Spleen (tissue), 11 donors: ENCODE data around the gene WDR88. TPM values are rescaled to one million over a fixed set of nuclear protein-coding genes. Genes with fewer than 3 reads are reported as not detected.
A peak's percentile ranks its signal among the peaks of the same experiment; 100 is the strongest.

Source experiments
- DNase-seq: peaks from one replicate; pipeline ENCODE4 v3.0.0-alpha.2; 2020
- H3K27ac ChIP-seq, 8 donors: fragments of 200-600 bp; sonication (generic) in 7 of 8; 1 replicate in 4 of 8; 2 replicates in 4 of 8; pipeline versions ENCODE4 v1.5.0 to v1.8.0; 2016 to 2021; ENCODE audit warnings: inconsistent platforms in 4 of 8, mild to moderate bottlenecking in 4 of 8, moderate library complexity in 1 of 8
- H3K27me3 ChIP-seq, 7 donors: fragments of 200-600 bp; sonication (generic) in 6 of 7; replicated peaks in 1 of 7; 1 replicate in 4 of 7; 2 replicates in 3 of 7; pipeline versions ENCODE4 v1.5.0 to v1.8.0; 2016 to 2021; ENCODE audit warnings: inconsistent platforms in 3 of 7, mild to moderate bottlenecking in 1 of 7
- H3K36me3 ChIP-seq, 6 donors: fragments of 200-600 bp; sonication (generic) in 5 of 6; 1 replicate in 4 of 6; 2 replicates in 2 of 6; pipeline versions ENCODE4 v1.5.0 to v1.8.0; 2016 to 2021; ENCODE audit warnings: inconsistent platforms in 2 of 6
- H3K4me1 ChIP-seq, 6 donors: fragments of 200-600 bp; sonication (generic) in 5 of 6; 1 replicate in 3 of 6; 2 replicates in 3 of 6; pipeline versions ENCODE4 v1.5.0 to v1.8.0; 2016 to 2021; ENCODE audit warnings: inconsistent platforms in 3 of 6
- H3K4me3 ChIP-seq, 8 donors: fragments of 200-600 bp; sonication (generic) in 7 of 8; 1 replicate in 4 of 8; 2 replicates in 4 of 8; pipeline versions ENCODE4 v1.5.0 to v1.8.0; 2016 to 2021; ENCODE audit warnings: inconsistent platforms in 4 of 8, mild to moderate bottlenecking in 4 of 8, moderate library complexity in 2 of 8
- H3K9me3 ChIP-seq, 8 donors: fragments of 200-600 bp; sonication (generic) in 7 of 8; 1 replicate in 4 of 8; 2 replicates in 4 of 8; pipeline versions ENCODE4 v1.5.0 to v1.8.0; 2016 to 2021; ENCODE audit warnings: inconsistent platforms in 4 of 8
- CTCF ChIP-seq, 11 experiments: fragments of 200-600 bp in 7 of 11; fragments of 450-650 bp in 4 of 11; sonication (generic) in 4 of 11; IDR thresholded peaks in 8 of 11; conservative IDR thresholded peaks in 3 of 11; 1 replicate in 7 of 11; 2 replicates in 4 of 11; pipeline versions ENCODE4 v1.4.0 to v1.8.0; 2016 to 2021; ENCODE audit warnings: antibody characterized with exemption in 11 of 11, inconsistent platforms in 4 of 11, mild to moderate bottlenecking in 1 of 11
- POLR2A ChIP-seq, 3 donors: fragments of 450-650 bp; IDR thresholded peaks; one replicate each; pipeline ENCODE4 v1.5.1; 2017; ENCODE audit warnings: antibody characterized with exemption in 3 of 3, mild to moderate bottlenecking in 1 of 3
- POLR2AphosphoS5 ChIP-seq, 3 donors: sonication (generic); formaldehyde crosslinking; IDR thresholded peaks; one replicate each; pipeline ENCODE4 v1.5.1; 2017; ENCODE audit warnings: antibody characterized with exemption in 3 of 3
- WGBS, 5 donors: extraction: QIAGEN DNeasy Blood & Tissue Kit in 3 of 5; methylation state at CpG; one replicate each; pipeline versions ENCODE4 v1.1.5 to v1.1.7; 2013 to 2018; 5-methylcytosine and 5-hydroxymethylcytosine counted together
- intact Hi-C: fragments of 100-400 bp; cut with DNase I; formaldehyde crosslinking; loops from one replicate; pipeline ENCODE4 v1.15.0; 2023; ENCODE audit warnings: low total_unique reads
- polyA plus RNA-seq, 3 donors: library from polyadenylated mRNA; stranded (reverse); fragments of 200-250 nt; gene quantifications; one replicate each; pipeline ENCODE4 v1.2.1, GENCODE V29; 2013
- total RNA-seq, 7 donors: library from RNA; depleted of rRNA in 3 of 7; stranded (reverse); fragments of >200 nt in 3 of 7; fragmentation: NEBNext Ultra II Directional in 4 of 7; extraction: Animal tissue kit (Norgen Biotek cat#: 25700) in 4 of 7; gene quantifications; one replicate each; pipeline versions ENCODE4 v1.1.0 to v1.2.1, GENCODE V29; 2016 to 2021
- donor health status: healthy with polysubstance abuse.
- donor health status: DM: no; HTN: no; CAD: no; lungs with moderate emphysema.
- donor health status: DM: no; HTN: no; CAD: no.
- donor health status: Bipolar disorder and iron deficiency.
- donor health status: healthy.
- donor health status: DM: no; HTN: no; CAD: no.
- donor health status: DM: yes; HTN: yes; CAD: no.

The WDR88 gene
- total and polyA plus RNA-seq, 10 donors, result 0.07 TPM; not detected in 9

DNA sequence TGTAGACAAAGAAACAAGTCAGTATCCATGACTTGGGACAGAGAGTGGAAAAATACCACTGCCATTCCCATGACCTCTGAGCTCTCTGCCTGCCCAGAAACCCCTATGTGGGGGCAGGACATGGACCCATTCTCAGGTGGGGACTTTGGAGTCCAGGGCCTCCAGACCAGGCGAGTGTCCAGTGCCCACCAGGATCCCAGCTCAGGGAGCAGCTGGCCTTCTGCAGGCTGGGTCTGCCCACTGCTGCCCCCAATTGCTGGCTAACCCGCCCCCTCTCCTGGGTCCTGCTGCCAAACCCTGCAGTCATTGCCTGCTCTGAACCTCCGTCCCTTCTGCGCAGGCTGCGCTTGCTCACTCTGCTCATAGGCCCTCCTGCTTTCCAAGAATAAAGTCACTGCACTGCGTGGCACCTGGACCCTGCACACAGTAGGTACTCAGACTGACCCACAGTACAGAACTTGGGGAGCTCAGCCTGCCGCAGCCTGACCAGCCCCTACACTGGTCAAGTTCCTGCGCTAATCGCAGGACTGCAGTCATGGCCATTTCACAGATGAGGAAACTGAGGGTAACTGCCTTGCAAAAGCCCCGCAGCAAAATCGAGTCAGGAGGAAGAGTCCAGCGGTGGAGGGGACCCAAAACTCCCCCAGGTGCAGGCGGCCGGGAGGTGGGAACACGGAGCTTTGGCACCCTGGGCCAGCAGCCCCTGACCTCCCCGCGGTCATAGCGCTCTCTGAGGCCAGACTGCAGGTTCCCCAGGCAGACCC lies 93.0 kb downstream of the WDR88 start:
- peaks cover 6 to 26% (median 21%) of the 10 kb centered on the region in 6 donors for H3K4me1 ChIP-seq
- intact Hi-C loops, result no loop called here
- DNase-seq, result no peak
- WGBS, 5 donors, result 61 to 93% (median 69%) methylated on average over 6 to 18 of the region's 18 CpGs
- peaks cover 3 to 33% (median 28%) of the 10 kb centered on the region in 8 donors for H3K9me3 ChIP-seq
- H3K27me3 ChIP-seq, result peaks cover 2 to 100% (median 54%) of the 10 kb centered on the region in 7 donors
- no peaks in the 10 kb centered on the region for H3K36me3 ChIP-seq
- H3K4me3 ChIP-seq, result peak overlapping the region in 3 of 8 donors; percentile 13 to 65 (median 23)
- H3K27ac ChIP-seq, result no peak overlapping the region
- TF ChIP-seq CTCF (IDR thresholded peaks at IDR 0.05 in 8 of 11, conservative IDR thresholded peaks at IDR 0.05 in 3 of 11) (no peak), POLR2AphosphoS5 (IDR thresholded peaks at IDR 0.05) (no peak), POLR2A (IDR thresholded peaks at IDR 0.05) (no peak)

Other genes with a start within 250 kb of the WDR88 start
- 10 to 100 TPM in 6 of 7 donors, 1 to 10 TPM in 1; 7.0 to 16.0 (median 11.9) TPM for gene CEP89, start 160.2 kb upstream of the WDR88 start, total RNA-seq
- gene CEP89, start 160.2 kb upstream of the WDR88 start, polyA plus RNA-seq, result 1 to 10 TPM; 5.9 to 9.0 (median 8.1) TPM
- 1 to 10 TPM; 1.3 to 5.1 (median 2.9) TPM for gene FAAP24, start 159.9 kb upstream of the WDR88 start, total RNA-seq
- gene FAAP24, start 159.9 kb upstream of the WDR88 start, polyA plus RNA-seq, result 1 to 10 TPM; 1.8 to 2.6 (median 2.2) TPM
- gene RHPN2, start 67.2 kb upstream of the WDR88 start, total RNA-seq, result 1 to 10 TPM; 1.4 to 5.3 (median 3.5) TPM
- 1 to 10 TPM; 1.2 to 3.0 (median 1.3) TPM for gene RHPN2, start 67.2 kb upstream of the WDR88 start, polyA plus RNA-seq
- 10 to 100 TPM in 4 of 7 donors, 1 to 10 TPM in 3; 7.6 to 12.7 (median 11.3) TPM for gene GPATCH1, start 50.9 kb upstream of the WDR88 start, total RNA-seq
- gene GPATCH1, start 50.9 kb upstream of the WDR88 start, polyA plus RNA-seq, result 1 to 10 TPM; 3.9 to 5.3 (median 4.1) TPM
- gene LRP3, start 62.2 kb downstream of the WDR88 start, total RNA-seq, result 10 to 100 TPM in 3 of 7 donors, 1 to 10 TPM in 4; 7.9 to 12.8 (median 9.8) TPM
- gene LRP3, start 62.2 kb downstream of the WDR88 start, polyA plus RNA-seq, result 1 to 10 TPM; 1.4 to 6.4 (median 2.5) TPM
- under 1 TPM in 2 of 7 donors, not detected in 5; 0.32 to 0.37 TPM for gene SLC7A10, start 93.7 kb downstream of the WDR88 start, total RNA-seq
- under 1 TPM in 2 of 3 donors, not detected in 1; 0.06 to 0.07 TPM for gene SLC7A10, start 93.7 kb downstream of the WDR88 start, polyA plus RNA-seq
- 10 to 100 TPM; 15.5 to 27.7 (median 18.3) TPM for gene CEBPA, start 170.4 kb downstream of the WDR88 start, total RNA-seq
- gene CEBPA, start 170.4 kb downstream of the WDR88 start, polyA plus RNA-seq, result 10 to 100 TPM in 1 of 3 donors, 1 to 10 TPM in 2; 7.4 to 19.8 (median 9.1) TPM
- 10 to 100 TPM; 14.2 to 21.1 (median 16.5) TPM for gene CEBPG, start 241.6 kb downstream of the WDR88 start, total RNA-seq
- 10 to 100 TPM in 1 of 3 donors, 1 to 10 TPM in 2; 9.3 to 15.6 (median 9.9) TPM for gene CEBPG, start 241.6 kb downstream of the WDR88 start, polyA plus RNA-seq